Caco-2 (cell line): ENCODE measurements around the gene NCLN. TPM values are rescaled to one million over a fixed set of nuclear protein-coding genes. Genes with fewer than 3 reads are reported as not detected.
"Not testable (repeated sequence)": the region's sequence is repeated elsewhere in the genome, so short reads cannot be mapped to it uniquely, and the experiment has no call there.

Experiments used
- BruUV-seq: library from RNA; stranded (reverse); fragments of 400-500 nt; replicated peaks from 2 replicates; lab custom pipeline; 2021; lab: Mats Ljungman, UMichigan
- CTCF ChIA-PET: fragments of 300-600 bp; sonication (Branson Sonifier 250); formaldehyde crosslinking; loops from one replicate; lab custom pipeline; 2022; ENCODE audit warnings: antibody characterized with exemption; lab: Charles Lee
- POLR2A ChIA-PET: fragments of 300-600 bp; sonication (Branson Sonifier 250); formaldehyde crosslinking; loops from one replicate; lab custom pipeline; 2022; ENCODE audit warnings: antibody characterized with exemption; lab: Charles Lee
- DNase-seq, 2 experiments: peaks; one replicate each; pipeline versions ENCODE4 v3.0.0 to v3.0.0-alpha.2; 2020 to 2022
- H3K27me3 ChIP-seq: replicated peaks from 2 replicates; pipeline ENCODE4 v1.6.0; 2011; ENCODE audit warnings: low read length; ENCODE audit not compliant: control insufficient read depth, insufficient read depth
- H3K36me3 ChIP-seq: 2 replicates; pipeline ENCODE4 v1.5.1; 2011; ENCODE audit warnings: low read length; ENCODE audit not compliant: control insufficient read depth, insufficient read depth
- H3K4me1 ChIP-seq: fragments of 250-450 bp; sonication (Bioruptor Pico); 2 replicates; pipeline ENCODE4 v1.5.1; 2020; ENCODE audit warnings: mild to moderate bottlenecking
- H3K4me3 ChIP-seq: 2 replicates; pipeline ENCODE4 v1.5.1; 2011; ENCODE audit warnings: low read depth, mild to moderate bottlenecking, control low read depth, low read length
- H3K9me3 ChIP-seq: fragments of 250-450 bp; sonication (Bioruptor Pico); 2 replicates; pipeline ENCODE4 v1.5.1; 2020; ENCODE audit warnings: mild to moderate bottlenecking, moderate library complexity
- H3K27ac Mint-ChIP-seq: one replicate; pipeline ENCODE4 v1.8.0; 2022; ENCODE audit warnings: mixed read lengths; ENCODE audit not compliant: unreplicated experiment
- H3K27me3 Mint-ChIP-seq: one replicate; pipeline ENCODE4 v1.8.0; 2022; ENCODE audit warnings: mixed read lengths; ENCODE audit not compliant: insufficient read depth, unreplicated experiment
- H3K36me3 Mint-ChIP-seq: one replicate; pipeline ENCODE4 v1.8.0; 2022; ENCODE audit warnings: mild to moderate bottlenecking, mixed read lengths; ENCODE audit not compliant: insufficient read depth, unreplicated experiment
- H3K4me1 Mint-ChIP-seq: one replicate; pipeline ENCODE4 v1.8.0; 2022; ENCODE audit warnings: low read depth, mixed read lengths; ENCODE audit not compliant: unreplicated experiment
- H3K4me3 Mint-ChIP-seq: one replicate; pipeline ENCODE4 v1.8.0; 2022; ENCODE audit warnings: mild to moderate bottlenecking, moderate library complexity, mixed read lengths; ENCODE audit not compliant: unreplicated experiment
- H3K9me3 Mint-ChIP-seq: one replicate; pipeline ENCODE4 v1.8.0; 2022; ENCODE audit warnings: mixed read lengths; ENCODE audit not compliant: unreplicated experiment
- CTCF ChIP-seq, 2 experiments: fragments of 200-600 bp in 1 of 2; IDR thresholded peaks; 1 replicate in 1 of 2; 2 replicates in 1 of 2; pipeline versions ENCODE4 v1.5.1 to v1.8.0; 2011 to 2022; ENCODE audit warnings: antibody characterized with exemption in 1 of 2, control low read depth in 1 of 2, inconsistent platforms in 1 of 2, low read depth in 1 of 2, low read length in 1 of 2, mild to moderate bottlenecking in 1 of 2, moderate library complexity in 1 of 2; ENCODE audit not compliant: insufficient read depth in 1 of 2, severe bottlenecking in 1 of 2, unreplicated experiment in 1 of 2
- intact Hi-C: fragments of 100-400 bp; cut with micrococcal nuclease; formaldehyde crosslinking; loops from one replicate; pipeline ENCODE4 v1.10.0; 2022; ENCODE audit not compliant: unreplicated experiment
- total RNA-seq: library from RNA; stranded (reverse); gene quantifications from 2 replicates; pipeline ENCODE4 v1.2.3, GENCODE V29; 2022

Gene NCLN
- total RNA-seq, 1 experiment from 2014 or later, result 87.3 TPM

GRCh38 chr19:3153286-3154230 is 32.2 kb upstream of the NCLN start:
- H3K4me1 ChIP-seq, result no peaks in the 10 kb centered on the region
- TF ChIP-seq CTCF (IDR thresholded peaks at IDR 0.05; ENCODE audit: insufficient read depth in 1 of 2, low read depth in 1 of 2, low read length in 1 of 2, severe bottlenecking in 1 of 2, unreplicated experiment in 1 of 2), result no peak
- no peak overlapping the region for H3K4me3 Mint-ChIP-seq
- intact Hi-C loops, result no loop called here
- H3K36me3 Mint-ChIP-seq, result no peaks in the 10 kb centered on the region
- no peak overlapping the region for H3K4me3 ChIP-seq
- no peak overlapping the region for H3K27ac Mint-ChIP-seq
- CTCF ChIA-PET, result no interaction called here
- no peaks in the 10 kb centered on the region for H3K4me1 Mint-ChIP-seq
- no peaks in the 10 kb centered on the region for H3K36me3 ChIP-seq
- peaks cover 7% of the 10 kb centered on the region for H3K27me3 Mint-ChIP-seq
- BruUV-seq, result no TSS peak
- H3K9me3 Mint-ChIP-seq, result no peaks in the 10 kb centered on the region
- DNase-seq, result no peak
- POLR2A ChIA-PET, result no interaction called here
- no peaks in the 10 kb centered on the region for H3K27me3 ChIP-seq
- H3K9me3 ChIP-seq, result no peaks in the 10 kb centered on the region

- H3K36me3 Mint-ChIP-seq, H3K4me3 Mint-ChIP-seq, H3K4me3 ChIP-seq, intact Hi-C loops, H3K27me3 Mint-ChIP-seq, DNase-seq, BruUV-seq, H3K4me1 ChIP-seq, H3K9me3 ChIP-seq, H3K36me3 ChIP-seq, H3K27ac Mint-ChIP-seq, CTCF ChIA-PET, H3K27me3 ChIP-seq, POLR2A ChIA-PET, H3K9me3 Mint-ChIP-seq, H3K4me1 Mint-ChIP-seq: not testable (repeated sequence)
Measured at GRCh38 chr19:3154447-3154846, 31.3 kb upstream of the NCLN start.

- no peak for TF ChIP-seq CTCF (IDR thresholded peaks at IDR 0.05; ENCODE audit: insufficient read depth in 1 of 2, low read depth in 1 of 2, low read length in 1 of 2, severe bottlenecking in 1 of 2, unreplicated experiment in 1 of 2)
- H3K36me3 ChIP-seq, result no peaks in the 10 kb centered on the region
- BruUV-seq, result no TSS peak
- no peaks in the 10 kb centered on the region for H3K4me1 ChIP-seq
- intact Hi-C loops, result no loop called here
- Mint-ChIP-seq H3K9me3 (peaks cover 4% of the 10 kb centered on the region), H3K27ac (no peak overlapping the region), H3K36me3 (no peaks in the 10 kb centered on the region), H3K4me3 (no peak overlapping the region), H3K27me3 (no peaks in the 10 kb centered on the region), H3K4me1 (no peaks in the 10 kb centered on the region)
- CTCF ChIA-PET, result no interaction called here
- H3K9me3 ChIP-seq, result no peaks in the 10 kb centered on the region
- no peak for DNase-seq
- H3K27me3 ChIP-seq, result no peaks in the 10 kb centered on the region
- H3K4me3 ChIP-seq, result no peak overlapping the region
- POLR2A ChIA-PET, result no interaction called here
Measured at GRCh38 chr19:3154957-3155736, 30.6 kb upstream of the NCLN start.
